Liver (tissue), 9 donors: ENCODE results near the gene GFRA4. TPM values are rescaled to one million over a fixed set of nuclear protein-coding genes. Genes with fewer than 3 reads are reported as not detected.

Experiments
- DNase-seq: peaks from one replicate; pipeline ENCODE4 v3.0.0-alpha.2; 2017; ENCODE audit warnings: low spot score
- H3K27ac ChIP-seq, 2 donors: one replicate each; pipeline ENCODE4 v1.7.0; 2013; ENCODE audit warnings: inconsistent platforms in 2 of 2, low read length in 2 of 2, control low read depth in 1 of 2, low read depth in 1 of 2, mild to moderate bottlenecking in 1 of 2
- H3K27me3 ChIP-seq, 4 donors: one replicate each; pipeline versions ENCODE4 v1.6.1 to v1.7.0; 2013; ENCODE audit warnings: low read length in 3 of 4, inconsistent platforms in 1 of 4, mild to moderate bottlenecking in 1 of 4, moderate library complexity in 1 of 4; ENCODE audit not compliant: control insufficient read depth in 4 of 4, insufficient read depth in 4 of 4
- H3K36me3 ChIP-seq, 4 donors: one replicate each; pipeline versions ENCODE4 v1.6.1 to v1.7.0; 2013; ENCODE audit warnings: low read length in 3 of 4, mild to moderate bottlenecking in 3 of 4, low read depth in 1 of 4, moderate library complexity in 1 of 4; ENCODE audit not compliant: control insufficient read depth in 4 of 4, insufficient read depth in 3 of 4
- H3K4me1 ChIP-seq, 4 donors: one replicate each; pipeline versions ENCODE4 v1.6.1 to v1.7.0; 2013; ENCODE audit warnings: low read length in 3 of 4, mild to moderate bottlenecking in 3 of 4, moderate library complexity in 1 of 4; ENCODE audit not compliant: control insufficient read depth in 4 of 4, insufficient read depth in 4 of 4
- H3K4me3 ChIP-seq, 3 donors: one replicate each; pipeline versions ENCODE4 v1.6.1 to v1.7.0; 2013; ENCODE audit warnings: low read length in 3 of 3, control low read depth in 1 of 3, low read depth in 1 of 3, mild to moderate bottlenecking in 1 of 3
- H3K9ac ChIP-seq, 2 donors: one replicate each; pipeline ENCODE4 v1.7.0; 2013; ENCODE audit warnings: low read length in 2 of 2, mild to moderate bottlenecking in 2 of 2, moderate library complexity in 2 of 2, control low read depth in 1 of 2, low read depth in 1 of 2
- H3K9me3 ChIP-seq, 4 donors: one replicate each; pipeline versions ENCODE4 v1.6.1 to v1.7.0; 2013; ENCODE audit warnings: low read length in 3 of 4; ENCODE audit not compliant: control insufficient read depth in 4 of 4
- EGR1 ChIP-seq, 2 donors: IDR thresholded peaks; 2 replicates each; pipeline ENCODE4 v1.6.1; 2016 to 2018; ENCODE audit warnings: antibody characterized with exemption in 2 of 2, low read depth in 2 of 2
- FOXA1 ChIP-seq: IDR thresholded peaks from 2 replicates; pipeline ENCODE4 v1.6.1; 2016; ENCODE audit warnings: antibody characterized with exemption
- FOXA2 ChIP-seq: IDR thresholded peaks from 2 replicates; pipeline ENCODE4 v1.6.1; 2016; ENCODE audit warnings: antibody characterized with exemption
- GABPA ChIP-seq, 2 donors: IDR thresholded peaks in 1 of 2; conservative IDR thresholded peaks in 1 of 2; 2 replicates each; pipeline ENCODE4 v1.6.1; 2016; ENCODE audit warnings: antibody characterized with exemption in 2 of 2, mild to moderate bottlenecking in 1 of 2, moderate library complexity in 1 of 2
- HNF4A ChIP-seq, 2 donors: conservative IDR thresholded peaks; 2 replicates each; pipeline ENCODE4 v1.6.1; 2016; ENCODE audit warnings: antibody characterized with exemption in 2 of 2, mild to moderate bottlenecking in 2 of 2
- HNF4G ChIP-seq: IDR thresholded peaks from 2 replicates; pipeline ENCODE4 v1.6.1; 2016; ENCODE audit warnings: antibody characterized with exemption
- JUND ChIP-seq, 2 donors: IDR thresholded peaks; 2 replicates each; pipeline ENCODE4 v1.6.1; 2016; ENCODE audit warnings: antibody characterized with exemption in 2 of 2
- NR2F2 ChIP-seq: IDR thresholded peaks from 2 replicates; pipeline ENCODE4 v1.6.1; 2016; ENCODE audit warnings: antibody characterized with exemption
- RAD21 ChIP-seq, 2 donors: IDR thresholded peaks; 2 replicates each; pipeline ENCODE4 v1.6.1; 2016; ENCODE audit warnings: antibody characterized with exemption in 2 of 2, mild to moderate bottlenecking in 2 of 2
- RXRA ChIP-seq, 2 donors: IDR thresholded peaks; 2 replicates each; pipeline ENCODE4 v1.6.1; 2017 to 2018; ENCODE audit warnings: antibody characterized with exemption in 2 of 2, mild to moderate bottlenecking in 1 of 2
- SP1 ChIP-seq: IDR thresholded peaks from 2 replicates; pipeline ENCODE4 v1.6.1; 2018; ENCODE audit warnings: antibody characterized with exemption, mild to moderate bottlenecking
- TAF1 ChIP-seq: conservative IDR thresholded peaks from 2 replicates; pipeline ENCODE4 v1.6.1; 2016; ENCODE audit warnings: antibody characterized with exemption, mild to moderate bottlenecking
- YY1 ChIP-seq: IDR thresholded peaks from 2 replicates; pipeline ENCODE4 v1.6.1; 2016; ENCODE audit warnings: antibody characterized with exemption, mild to moderate bottlenecking
- WGBS: extraction: QIAGEN DNeasy Blood & Tissue Kit; methylation state at CpG from one replicate; pipeline ENCODE4 v1.1.7; 2013; 5-methylcytosine and 5-hydroxymethylcytosine counted together
- polyA plus RNA-seq, 2 donors: library from polyadenylated mRNA; stranded (reverse) in 1 of 2; unstranded in 1 of 2; fragments of 200-250 nt in 1 of 2; fragments of >200 nt in 1 of 2; fragmentation: Nextera tagmentation in 1 of 2; extraction: Ambion mirVana in 1 of 2; gene quantifications; one replicate each; pipeline versions ENCODE4 v1.2.1 to v1.2.3, GENCODE V29; 2013 to 2015
- total RNA-seq, 2 donors: library from RNA; depleted of rRNA; stranded (reverse); fragments of >200 nt; gene quantifications; one replicate each; pipeline ENCODE4 v1.2.3, GENCODE V29; 2014
- TF ChIP-seq, protein P1 (sequence below): IDR thresholded peaks from 2 replicates; pipeline ENCODE4 v1.6.1; 2016; ENCODE audit warnings: antibody characterized with exemption
- TF ChIP-seq, protein P2 (sequence below): fragments of 150-350 bp; IDR thresholded peaks from 2 replicates; pipeline ENCODE4 v1.5.1; 2017; ENCODE audit warnings: improper control_type of control experiment, low read depth, low read length; ENCODE audit not compliant: missing input control
- TF ChIP-seq, protein P3 (sequence below): IDR thresholded peaks from 2 replicates; pipeline ENCODE4 v1.6.1; 2016; ENCODE audit warnings: antibody characterized with exemption, mild to moderate bottlenecking
- TF ChIP-seq, protein P4 (sequence below): IDR thresholded peaks from 2 replicates; pipeline ENCODE4 v1.6.1; 2016; ENCODE audit warnings: antibody characterized with exemption
- TF ChIP-seq, protein P5 (sequence below): IDR thresholded peaks from 2 replicates; pipeline ENCODE4 v1.6.1; 2016; ENCODE audit warnings: antibody characterized with exemption
- donor health status: healthy.
- donor health status: healthy.
- donor health status: healthy.
- donor health status: healthy.
- donor health status: healthy.

The GFRA4 gene
- total and polyA plus RNA-seq, 4 donors, result not detected

DNA sequence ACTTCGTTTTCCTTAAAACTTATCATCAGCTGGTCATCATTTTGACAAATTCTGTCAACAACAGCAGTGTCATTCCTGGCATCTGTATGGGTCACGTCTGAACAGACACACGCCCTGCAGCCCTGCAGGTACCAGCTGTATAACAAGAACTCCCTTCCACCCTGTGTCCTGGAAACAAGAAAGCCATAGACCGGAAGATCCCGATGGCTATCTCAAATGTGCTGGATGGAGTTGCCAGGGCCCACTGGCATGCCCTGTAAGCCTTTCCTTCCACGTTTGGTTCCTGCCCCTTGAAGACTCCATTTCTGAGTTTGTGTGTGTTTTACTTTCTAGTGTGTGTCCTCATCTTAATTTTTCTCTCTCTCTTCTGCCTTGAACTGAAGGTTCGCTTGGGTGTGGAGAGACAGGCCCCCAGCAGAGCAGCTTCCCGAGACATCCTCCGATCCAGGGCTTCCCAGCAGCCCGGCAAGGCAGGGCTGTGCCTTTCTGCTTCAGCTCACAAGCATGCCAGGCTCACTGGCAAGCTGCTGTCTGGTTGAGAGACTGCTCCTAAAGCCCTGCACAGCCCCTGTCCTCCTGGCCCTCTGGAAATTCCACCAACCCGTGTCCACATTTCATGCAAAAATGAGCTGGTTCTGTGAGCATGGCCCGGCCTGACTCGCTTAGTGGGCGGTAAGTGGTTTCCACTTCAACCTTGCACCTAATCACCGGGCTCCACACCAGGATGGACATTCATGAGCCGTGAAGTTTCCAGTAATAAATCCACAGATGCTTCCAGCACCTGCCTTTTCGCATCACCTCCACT lies 8.7 kb downstream of the GFRA4 start:
- WGBS, result 87% methylated on average over 17 of the region's 17 CpGs
- H3K4me1 ChIP-seq, result no peaks in the 10 kb centered on the region
- no peak overlapping the region for H3K27ac ChIP-seq
- H3K9ac ChIP-seq, result no peak overlapping the region
- H3K36me3 ChIP-seq, result peaks cover 3 to 9% (median 5%) of the 10 kb centered on the region in 4 donors
- peaks cover 0 to 2% (median 0%) of the 10 kb centered on the region in 4 donors for H3K9me3 ChIP-seq
- TF ChIP-seq JUND (IDR thresholded peaks at IDR 0.05) (no peak), RAD21 (IDR thresholded peaks at IDR 0.05) (no peak), SP1 (no peak), NR2F2 (no peak), YY1 (no peak), HNF4G (no peak), TAF1 (no peak), GABPA (IDR thresholded peaks at IDR 0.05 in 1 of 2, conservative IDR thresholded peaks at IDR 0.05 in 1 of 2) (no peak), EGR1 (IDR thresholded peaks at IDR 0.05; ENCODE audit: low read depth in 2 of 2) (no peak), RXRA (IDR thresholded peaks at IDR 0.05) (no peak), HNF4A (conservative IDR thresholded peaks at IDR 0.05) (no peak), FOXA2 (no peak), FOXA1 (no peak)
- TF ChIP-seq, protein P1, sequence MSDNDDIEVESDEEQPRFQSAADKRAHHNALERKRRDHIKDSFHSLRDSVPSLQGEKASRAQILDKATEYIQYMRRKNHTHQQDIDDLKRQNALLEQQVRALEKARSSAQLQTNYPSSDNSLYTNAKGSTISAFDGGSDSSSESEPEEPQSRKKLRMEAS, result no peak
- TF ChIP-seq, protein P2, sequence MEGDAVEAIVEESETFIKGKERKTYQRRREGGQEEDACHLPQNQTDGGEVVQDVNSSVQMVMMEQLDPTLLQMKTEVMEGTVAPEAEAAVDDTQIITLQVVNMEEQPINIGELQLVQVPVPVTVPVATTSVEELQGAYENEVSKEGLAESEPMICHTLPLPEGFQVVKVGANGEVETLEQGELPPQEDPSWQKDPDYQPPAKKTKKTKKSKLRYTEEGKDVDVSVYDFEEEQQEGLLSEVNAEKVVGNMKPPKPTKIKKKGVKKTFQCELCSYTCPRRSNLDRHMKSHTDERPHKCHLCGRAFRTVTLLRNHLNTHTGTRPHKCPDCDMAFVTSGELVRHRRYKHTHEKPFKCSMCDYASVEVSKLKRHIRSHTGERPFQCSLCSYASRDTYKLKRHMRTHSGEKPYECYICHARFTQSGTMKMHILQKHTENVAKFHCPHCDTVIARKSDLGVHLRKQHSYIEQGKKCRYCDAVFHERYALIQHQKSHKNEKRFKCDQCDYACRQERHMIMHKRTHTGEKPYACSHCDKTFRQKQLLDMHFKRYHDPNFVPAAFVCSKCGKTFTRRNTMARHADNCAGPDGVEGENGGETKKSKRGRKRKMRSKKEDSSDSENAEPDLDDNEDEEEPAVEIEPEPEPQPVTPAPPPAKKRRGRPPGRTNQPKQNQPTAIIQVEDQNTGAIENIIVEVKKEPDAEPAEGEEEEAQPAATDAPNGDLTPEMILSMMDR, result no peak
- TF ChIP-seq, protein P3, sequence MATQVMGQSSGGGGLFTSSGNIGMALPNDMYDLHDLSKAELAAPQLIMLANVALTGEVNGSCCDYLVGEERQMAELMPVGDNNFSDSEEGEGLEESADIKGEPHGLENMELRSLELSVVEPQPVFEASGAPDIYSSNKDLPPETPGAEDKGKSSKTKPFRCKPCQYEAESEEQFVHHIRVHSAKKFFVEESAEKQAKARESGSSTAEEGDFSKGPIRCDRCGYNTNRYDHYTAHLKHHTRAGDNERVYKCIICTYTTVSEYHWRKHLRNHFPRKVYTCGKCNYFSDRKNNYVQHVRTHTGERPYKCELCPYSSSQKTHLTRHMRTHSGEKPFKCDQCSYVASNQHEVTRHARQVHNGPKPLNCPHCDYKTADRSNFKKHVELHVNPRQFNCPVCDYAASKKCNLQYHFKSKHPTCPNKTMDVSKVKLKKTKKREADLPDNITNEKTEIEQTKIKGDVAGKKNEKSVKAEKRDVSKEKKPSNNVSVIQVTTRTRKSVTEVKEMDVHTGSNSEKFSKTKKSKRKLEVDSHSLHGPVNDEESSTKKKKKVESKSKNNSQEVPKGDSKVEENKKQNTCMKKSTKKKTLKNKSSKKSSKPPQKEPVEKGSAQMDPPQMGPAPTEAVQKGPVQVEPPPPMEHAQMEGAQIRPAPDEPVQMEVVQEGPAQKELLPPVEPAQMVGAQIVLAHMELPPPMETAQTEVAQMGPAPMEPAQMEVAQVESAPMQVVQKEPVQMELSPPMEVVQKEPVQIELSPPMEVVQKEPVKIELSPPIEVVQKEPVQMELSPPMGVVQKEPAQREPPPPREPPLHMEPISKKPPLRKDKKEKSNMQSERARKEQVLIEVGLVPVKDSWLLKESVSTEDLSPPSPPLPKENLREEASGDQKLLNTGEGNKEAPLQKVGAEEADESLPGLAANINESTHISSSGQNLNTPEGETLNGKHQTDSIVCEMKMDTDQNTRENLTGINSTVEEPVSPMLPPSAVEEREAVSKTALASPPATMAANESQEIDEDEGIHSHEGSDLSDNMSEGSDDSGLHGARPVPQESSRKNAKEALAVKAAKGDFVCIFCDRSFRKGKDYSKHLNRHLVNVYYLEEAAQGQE, result no peak
- TF ChIP-seq, protein P4, sequence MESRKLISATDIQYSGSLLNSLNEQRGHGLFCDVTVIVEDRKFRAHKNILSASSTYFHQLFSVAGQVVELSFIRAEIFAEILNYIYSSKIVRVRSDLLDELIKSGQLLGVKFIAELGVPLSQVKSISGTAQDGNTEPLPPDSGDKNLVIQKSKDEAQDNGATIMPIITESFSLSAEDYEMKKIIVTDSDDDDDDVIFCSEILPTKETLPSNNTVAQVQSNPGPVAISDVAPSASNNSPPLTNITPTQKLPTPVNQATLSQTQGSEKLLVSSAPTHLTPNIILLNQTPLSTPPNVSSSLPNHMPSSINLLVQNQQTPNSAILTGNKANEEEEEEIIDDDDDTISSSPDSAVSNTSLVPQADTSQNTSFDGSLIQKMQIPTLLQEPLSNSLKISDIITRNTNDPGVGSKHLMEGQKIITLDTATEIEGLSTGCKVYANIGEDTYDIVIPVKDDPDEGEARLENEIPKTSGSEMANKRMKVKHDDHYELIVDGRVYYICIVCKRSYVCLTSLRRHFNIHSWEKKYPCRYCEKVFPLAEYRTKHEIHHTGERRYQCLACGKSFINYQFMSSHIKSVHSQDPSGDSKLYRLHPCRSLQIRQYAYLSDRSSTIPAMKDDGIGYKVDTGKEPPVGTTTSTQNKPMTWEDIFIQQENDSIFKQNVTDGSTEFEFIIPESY, result no peak
- TF ChIP-seq, protein P5, sequence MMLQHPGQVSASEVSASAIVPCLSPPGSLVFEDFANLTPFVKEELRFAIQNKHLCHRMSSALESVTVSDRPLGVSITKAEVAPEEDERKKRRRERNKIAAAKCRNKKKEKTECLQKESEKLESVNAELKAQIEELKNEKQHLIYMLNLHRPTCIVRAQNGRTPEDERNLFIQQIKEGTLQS, result no peak
- H3K4me3 ChIP-seq, result no peak overlapping the region
- peaks cover 0 to 1% (median under 1%) of the 10 kb centered on the region in 4 donors for H3K27me3 ChIP-seq
- no peak for DNase-seq
